IMR-90 (cell line): Measurements from ENCODE around the gene PCMTD2. TPM values are rescaled to one million over a fixed set of nuclear protein-coding genes. Genes with fewer than 3 reads are reported as not detected.

Source experiments
- ATAC-seq: fragments of 200-7000 bp; cut with Tn5 transposase; 2 replicates; pipeline ENCODE4 v1.9.1; 2020; ENCODE audit warnings: low read depth, mild to moderate bottlenecking, moderate library complexity
- BruUV-seq: library from RNA; stranded (reverse); fragments of 400-500 nt; replicated peaks from 2 replicates; lab custom pipeline; 2021; lab: Mats Ljungman, UMichigan
- CTCF ChIA-PET: fragments of 300-600 bp; formaldehyde crosslinking; extraction: SDS; loops from one replicate; lab custom pipeline; 2021; ENCODE audit warnings: antibody characterized with exemption; lab: Yijun Ruan, JAX
- POLR2A ChIA-PET: fragments of 300-600 bp; sonication (Branson Sonifier 250); formaldehyde crosslinking; loops from one replicate; lab custom pipeline; 2022; ENCODE audit warnings: antibody characterized with exemption; ENCODE audit not compliant: unreplicated experiment; lab: Charles Lee
- DNase-seq: peaks from one replicate; pipeline ENCODE4 v3.0.0; 2013
- H2AFZ ChIP-seq: replicated peaks from 2 replicates; pipeline ENCODE3; 2013; ENCODE audit warnings: low read length, mild to moderate bottlenecking; ENCODE audit not compliant: poor library complexity
- H2AK5ac ChIP-seq: 2 replicates; pipeline ENCODE4 v1.6.1; 2013; ENCODE audit warnings: low read depth, low read length, inconsistent platforms
- H2AK9ac ChIP-seq: replicated peaks from 2 replicates; pipeline ENCODE3; 2013; ENCODE audit warnings: mild to moderate bottlenecking, low read depth, low read length, moderate library complexity; ENCODE audit not compliant: poor library complexity
- H2BK120ac ChIP-seq: 2 replicates; pipeline ENCODE4 v1.6.1; 2013; ENCODE audit warnings: low read depth, low read length, inconsistent platforms
- H2BK15ac ChIP-seq: 3 replicates; pipeline ENCODE4 v1.6.1; 2013; ENCODE audit warnings: low read depth, low read length, inconsistent platforms
- H2BK20ac ChIP-seq: 2 replicates; pipeline ENCODE4 v1.6.1; 2013; ENCODE audit warnings: low read depth, mild to moderate bottlenecking, inconsistent platforms, low read length, moderate library complexity
- H2BK5ac ChIP-seq: 2 replicates; pipeline ENCODE4 v1.6.1; 2013; ENCODE audit warnings: mild to moderate bottlenecking, low read depth, low read length, inconsistent platforms; ENCODE audit not compliant: poor library complexity, severe bottlenecking
- H3K14ac ChIP-seq: replicated peaks from 2 replicates; pipeline ENCODE4 v1.6.1; 2013; ENCODE audit warnings: low read depth, low read length, inconsistent platforms
- H3K18ac ChIP-seq: 2 replicates; pipeline ENCODE4 v1.6.1; 2013; ENCODE audit warnings: low read depth, low read length, control low read depth
- H3K23ac ChIP-seq: 2 replicates; pipeline ENCODE4 v1.6.1; 2013; ENCODE audit warnings: low read depth, low read length, inconsistent platforms
- H3K27ac ChIP-seq: 2 replicates; pipeline ENCODE4 v1.5.1; 2013; ENCODE audit warnings: mild to moderate bottlenecking, control low read depth, low read length; ENCODE audit not compliant: insufficient read depth
- H3K27me3 ChIP-seq: 2 replicates; pipeline ENCODE4 v1.6.1; 2013; ENCODE audit warnings: low read length; ENCODE audit not compliant: control insufficient read depth, insufficient read depth
- H3K36me3 ChIP-seq: 2 replicates; pipeline ENCODE4 v1.6.1; 2013; ENCODE audit warnings: low read length, mixed read lengths; ENCODE audit not compliant: control insufficient read depth, insufficient read depth
- H3K4ac ChIP-seq: 2 replicates; pipeline ENCODE4 v1.6.1; 2013; ENCODE audit warnings: low read depth, low read length, inconsistent platforms
- H3K4me1 ChIP-seq: 2 replicates; pipeline ENCODE4 v1.6.1; 2013; ENCODE audit warnings: low read length, mixed read lengths; ENCODE audit not compliant: control insufficient read depth, insufficient read depth
- H3K4me2 ChIP-seq: 2 replicates; pipeline ENCODE4 v1.6.1; 2013; ENCODE audit warnings: low read depth, mild to moderate bottlenecking, control low read depth, low read length, moderate library complexity
- H3K4me3 ChIP-seq: 2 replicates; pipeline ENCODE4 v1.5.1; 2013; ENCODE audit warnings: low read depth, mild to moderate bottlenecking, control low read depth, low read length, moderate library complexity; ENCODE audit not compliant: insufficient read depth
- H3K56ac ChIP-seq: 2 replicates; pipeline ENCODE4 v1.6.1; 2013; ENCODE audit warnings: low read length, inconsistent platforms; ENCODE audit not compliant: insufficient read depth; ENCODE audit errors: extremely low read depth
- H3K79me1 ChIP-seq, 2 experiments: 2 replicates each; pipeline ENCODE4 v1.6.1; 2013; ENCODE audit warnings: low read length in 2 of 2, inconsistent platforms in 1 of 2, low read depth in 1 of 2
- H3K9ac ChIP-seq: 2 replicates; pipeline ENCODE4 v1.6.1; 2013; ENCODE audit warnings: low read depth, low read length, control low read depth
- H3K9me1 ChIP-seq: 2 replicates; pipeline ENCODE4 v1.6.1; 2013; ENCODE audit warnings: low read length, inconsistent platforms; ENCODE audit not compliant: insufficient read depth
- H3K9me3 ChIP-seq: 2 replicates; pipeline ENCODE4 v1.6.1; 2013; ENCODE audit warnings: low read length; ENCODE audit not compliant: control insufficient read depth, insufficient read depth
- H4K20me1 ChIP-seq: 2 replicates; pipeline ENCODE4 v1.6.1; 2013; ENCODE audit warnings: low read length, inconsistent platforms; ENCODE audit not compliant: insufficient read depth
- H4K5ac ChIP-seq: 2 replicates; pipeline ENCODE4 v1.6.1; 2013; ENCODE audit warnings: mild to moderate bottlenecking, low read depth, low read length, control low read depth
- H4K8ac ChIP-seq, 2 experiments: 2 replicates each; pipeline ENCODE4 v1.6.1; 2013; ENCODE audit warnings: low read depth in 2 of 2, low read length in 2 of 2, control low read depth in 1 of 2, inconsistent platforms in 1 of 2
- H4K91ac ChIP-seq: 2 replicates; pipeline ENCODE4 v1.6.1; 2013; ENCODE audit warnings: low read depth, low read length, inconsistent platforms; ENCODE audit not compliant: insufficient read depth
- CEBPB ChIP-seq: IDR thresholded peaks from 2 replicates; pipeline ENCODE4 v1.6.1; 2012; ENCODE audit warnings: low read depth, low read length, improper control_type of control experiment
- MAZ ChIP-seq: IDR thresholded peaks from 2 replicates; pipeline ENCODE4 v1.6.1; 2012; ENCODE audit warnings: low read depth, mild to moderate bottlenecking, low read length, improper control_type of control experiment, moderate library complexity, borderline replicate concordance
- NFE2L2 ChIP-seq: fragments of 150-350 bp; IDR thresholded peaks from 2 replicates; pipeline ENCODE4 v1.6.1; 2016; ENCODE audit warnings: low read depth, mild to moderate bottlenecking, low read length
- POLR2A ChIP-seq: IDR thresholded peaks from 2 replicates; pipeline ENCODE4 v1.6.1; 2012; ENCODE audit warnings: mild to moderate bottlenecking, low read depth, low read length
- RAD21 ChIP-seq: IDR thresholded peaks from 2 replicates; pipeline ENCODE4 v1.6.1; 2012; ENCODE audit warnings: low read length, improper control_type of control experiment
- RCOR1 ChIP-seq: IDR thresholded peaks from 2 replicates; pipeline ENCODE4 v1.6.1; 2012; ENCODE audit warnings: mild to moderate bottlenecking, low read length, improper control_type of control experiment; ENCODE audit not compliant: insufficient replicate concordance
- RFX5 ChIP-seq: IDR thresholded peaks from 2 replicates; pipeline ENCODE4 v1.8.0; 2012; ENCODE audit warnings: low read depth, mild to moderate bottlenecking, low read length, moderate library complexity
- WGBS, 2 experiments: methylation state at CpG; one replicate each; pipeline versions ENCODE4 v1.1.5 to v1.1.7; 2013; ENCODE audit warnings: missing lambda C conversion rate in 2 of 2; ENCODE audit not compliant: insufficient read length in 1 of 2; ENCODE audit errors: extremely low coverage in 2 of 2; 5-methylcytosine and 5-hydroxymethylcytosine counted together
- dilution Hi-C: fragments of 300-500 bp; cut with HindIII; formaldehyde crosslinking; loops from one replicate; pipeline ENCODE4 v1.14.3; 2018; ENCODE audit warnings: low sequenced_read_pairs; ENCODE audit not compliant: unreplicated experiment
- in situ Hi-C: fragments of 300-500 bp; cut with MboI; formaldehyde crosslinking; loops from 3 replicates; pipeline ENCODE4 v1.14.3; 2019; ENCODE audit warnings: low sequenced_read_pairs, inconsistent platforms, mixed read lengths
- intact Hi-C: fragments of 100-400 bp; cut with micrococcal nuclease; formaldehyde crosslinking; loops from 2 replicates; pipeline ENCODE4 v1.10.0; 2022
- polyA plus RNA-seq, 3 experiments: library from polyadenylated mRNA; depleted of rRNA; stranded (reverse); fragments of >200 nt; gene quantifications; 2 replicates each; pipeline ENCODE4 v1.2.3, GENCODE V29; 2012; ENCODE audit warnings: low replicate concordance in 1 of 3
- total RNA-seq: library from RNA; depleted of rRNA; stranded (reverse); fragments of >200 nt; gene quantifications from 2 replicates; pipeline ENCODE4 v1.2.3, GENCODE V29; 2012
- TF ChIP-seq, protein P1 (sequence below): fragments of 150-350 bp; IDR thresholded peaks from 2 replicates; pipeline ENCODE4 v1.6.1; 2016; ENCODE audit warnings: low read depth, mild to moderate bottlenecking, low read length, moderate library complexity, borderline replicate concordance
- TF ChIP-seq, protein P2 (sequence below): conservative IDR thresholded peaks from 2 replicates; pipeline ENCODE4 v1.5.1; 2012; ENCODE audit warnings: mild to moderate bottlenecking, low read depth, low read length, improper control_type of control experiment

Gene PCMTD2
- total and polyA plus RNA-seq, 2 of the 4 experiments (the other 2 are of a cell fraction), result 23.6 to 28.3 TPM

DNA sequence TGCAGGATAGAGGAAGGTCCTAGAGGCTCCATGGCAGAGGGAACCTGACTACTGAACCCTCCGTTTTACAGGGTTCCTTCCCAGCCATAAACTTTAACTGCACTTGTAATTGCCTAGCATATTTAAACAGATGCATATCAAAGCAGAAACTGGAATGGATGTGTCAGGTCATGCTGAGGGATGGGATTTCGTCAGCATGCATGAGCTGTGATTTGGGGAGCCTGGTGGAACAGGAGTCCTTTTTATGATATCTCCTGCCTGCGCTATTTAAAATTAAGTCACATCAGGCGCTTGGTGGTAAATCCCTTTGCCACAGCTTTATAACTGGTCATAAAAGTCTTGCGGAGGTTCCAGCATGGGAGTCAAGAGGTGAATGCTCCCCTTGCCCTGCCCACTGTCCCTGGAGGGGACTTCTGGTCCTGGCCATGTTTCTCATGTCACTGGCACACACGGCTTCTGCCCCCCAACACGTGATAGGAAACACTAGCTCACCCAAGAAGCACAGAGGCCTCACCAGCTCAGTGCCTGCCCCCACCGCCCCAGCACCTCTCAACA is 26.0 kb upstream of the PCMTD2 start:
- no peak overlapping the region for H2BK5ac ChIP-seq
- in situ Hi-C loops (no loop called here), intact Hi-C loops (no loop called here), dilution Hi-C loops (no loop called here)
- H3K9ac ChIP-seq, result no peak overlapping the region
- ChIA-PET CTCF (no interaction called here), POLR2A (no interaction called here)
- DNase-seq (no peak), ATAC-seq (no peak)
- no peak overlapping the region for H3K4me3 ChIP-seq
- no peak overlapping the region for H2AFZ ChIP-seq
- H2BK120ac ChIP-seq, result no peak overlapping the region
- H3K4ac ChIP-seq, result no peak overlapping the region
- H3K27me3 ChIP-seq, result peaks cover 8% of the 10 kb centered on the region; the same call in 1 of the 2 replicates
- H3K36me3 ChIP-seq, result no peaks in the 10 kb centered on the region
- no peak overlapping the region for H2AK9ac ChIP-seq
- no peak overlapping the region for H4K8ac ChIP-seq
- H3K23ac ChIP-seq, result no peak overlapping the region
- no peak overlapping the region for H4K91ac ChIP-seq
- no peak overlapping the region for H3K14ac ChIP-seq
- H4K5ac ChIP-seq, result no peak overlapping the region
- 75% methylated on average over 2 of the region's 8 CpGs; no CpG with 5 or more reads in 1 of the 2 experiments for WGBS, 2 experiments
- H3K4me1 ChIP-seq, result peaks cover 8% of the 10 kb centered on the region
- H2AK5ac ChIP-seq, result no peak overlapping the region
- peaks cover 11% of the 10 kb centered on the region for H3K9me1 ChIP-seq
- TF ChIP-seq POLR2A, result no peak
- no peak for TF ChIP-seq RCOR1
- TF ChIP-seq RFX5, result no peak
- TF ChIP-seq, protein P1, sequence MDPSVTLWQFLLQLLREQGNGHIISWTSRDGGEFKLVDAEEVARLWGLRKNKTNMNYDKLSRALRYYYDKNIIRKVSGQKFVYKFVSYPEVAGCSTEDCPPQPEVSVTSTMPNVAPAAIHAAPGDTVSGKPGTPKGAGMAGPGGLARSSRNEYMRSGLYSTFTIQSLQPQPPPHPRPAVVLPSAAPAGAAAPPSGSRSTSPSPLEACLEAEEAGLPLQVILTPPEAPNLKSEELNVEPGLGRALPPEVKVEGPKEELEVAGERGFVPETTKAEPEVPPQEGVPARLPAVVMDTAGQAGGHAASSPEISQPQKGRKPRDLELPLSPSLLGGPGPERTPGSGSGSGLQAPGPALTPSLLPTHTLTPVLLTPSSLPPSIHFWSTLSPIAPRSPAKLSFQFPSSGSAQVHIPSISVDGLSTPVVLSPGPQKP, result no peak
- no peak for TF ChIP-seq RAD21
- TF ChIP-seq, protein P2, sequence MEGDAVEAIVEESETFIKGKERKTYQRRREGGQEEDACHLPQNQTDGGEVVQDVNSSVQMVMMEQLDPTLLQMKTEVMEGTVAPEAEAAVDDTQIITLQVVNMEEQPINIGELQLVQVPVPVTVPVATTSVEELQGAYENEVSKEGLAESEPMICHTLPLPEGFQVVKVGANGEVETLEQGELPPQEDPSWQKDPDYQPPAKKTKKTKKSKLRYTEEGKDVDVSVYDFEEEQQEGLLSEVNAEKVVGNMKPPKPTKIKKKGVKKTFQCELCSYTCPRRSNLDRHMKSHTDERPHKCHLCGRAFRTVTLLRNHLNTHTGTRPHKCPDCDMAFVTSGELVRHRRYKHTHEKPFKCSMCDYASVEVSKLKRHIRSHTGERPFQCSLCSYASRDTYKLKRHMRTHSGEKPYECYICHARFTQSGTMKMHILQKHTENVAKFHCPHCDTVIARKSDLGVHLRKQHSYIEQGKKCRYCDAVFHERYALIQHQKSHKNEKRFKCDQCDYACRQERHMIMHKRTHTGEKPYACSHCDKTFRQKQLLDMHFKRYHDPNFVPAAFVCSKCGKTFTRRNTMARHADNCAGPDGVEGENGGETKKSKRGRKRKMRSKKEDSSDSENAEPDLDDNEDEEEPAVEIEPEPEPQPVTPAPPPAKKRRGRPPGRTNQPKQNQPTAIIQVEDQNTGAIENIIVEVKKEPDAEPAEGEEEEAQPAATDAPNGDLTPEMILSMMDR, result no peak
- no peak for TF ChIP-seq NFE2L2
- TF ChIP-seq MAZ, result no peak
- TF ChIP-seq CEBPB, result no peak
- no peaks in the 10 kb centered on the region for H3K9me3 ChIP-seq
- no peaks in the 10 kb centered on the region for H4K20me1 ChIP-seq
- H3K27ac ChIP-seq, result no peak overlapping the region
- H3K4me2 ChIP-seq, result no peak overlapping the region
- no peak overlapping the region for H2BK15ac ChIP-seq
- no peak overlapping the region for H3K56ac ChIP-seq
- no peaks in the 10 kb centered on the region for H3K79me1 ChIP-seq
- BruUV-seq, result no TSS peak
- no peak overlapping the region for H3K18ac ChIP-seq
- H2BK20ac ChIP-seq, result no peak overlapping the region
